ENCODE data around the gene TPTE.
"Not testable (repeated sequence)": the region's sequence is repeated elsewhere in the genome, so short reads cannot be mapped to it uniquely, and the experiment has no call there.

The TPTE gene

DNA sequence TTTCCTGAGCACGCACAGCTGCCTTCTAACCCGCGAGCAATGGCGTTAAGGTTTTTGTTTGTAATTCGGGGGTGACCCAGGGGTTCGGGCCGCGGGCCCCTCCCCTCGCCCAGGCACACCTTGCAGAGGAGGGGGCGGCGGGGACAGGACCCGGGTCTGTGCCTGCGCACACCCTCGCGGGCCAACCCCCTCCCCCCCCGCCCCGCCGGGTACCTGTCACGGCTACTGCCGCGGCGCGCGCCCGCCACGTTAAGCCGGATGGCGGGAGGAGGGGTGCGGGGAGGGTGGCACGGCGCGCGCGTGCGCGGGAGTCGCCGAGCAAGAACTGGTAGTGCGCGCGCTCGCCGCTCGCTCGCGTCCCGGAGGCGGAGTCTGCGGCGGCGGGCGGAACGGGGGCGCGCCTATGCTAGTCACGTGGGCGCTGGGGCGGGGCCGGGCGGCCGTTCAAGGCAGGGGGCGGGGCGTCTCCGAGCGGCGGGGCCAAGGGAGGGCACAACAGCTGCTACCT lies at the start of gene TPTE:
TPTE (plus strand) TSS at position 493 of the 508 bp plus-strand sequence. CDS start 17,141 bp downstream, outside the sequence.
- DNase-seq = no peak

DNA sequence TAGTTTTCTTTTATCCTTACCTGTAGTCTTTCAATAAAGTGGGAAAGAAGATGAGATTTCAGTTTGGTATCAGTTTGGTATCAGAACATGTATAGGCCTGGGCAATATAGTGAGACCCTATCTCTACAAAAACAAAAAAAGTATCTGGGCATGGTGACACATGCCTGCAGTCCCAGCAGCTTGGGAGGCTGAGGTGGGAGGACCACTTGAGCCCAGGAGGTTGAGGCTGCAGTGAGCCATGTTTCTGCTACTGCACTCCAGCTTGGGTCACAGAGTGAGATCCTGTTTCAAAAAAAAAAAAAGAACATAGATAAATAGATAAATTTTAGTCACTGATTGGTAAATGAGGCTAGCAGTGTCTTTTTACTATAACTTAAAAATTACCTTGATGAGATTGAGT lies 49.4 kb upstream of the TPTE start:
- not testable (repeated sequence) for DNase-seq

GRCh38 chr21:10477794-10478193 lies 43.6 kb upstream of the TPTE start:
- not testable (repeated sequence) for DNase-seq

GRCh38 chr21:10479875-10480274 lies 41.5 kb upstream of the TPTE start:
- not testable (repeated sequence) for DNase-seq

DNA sequence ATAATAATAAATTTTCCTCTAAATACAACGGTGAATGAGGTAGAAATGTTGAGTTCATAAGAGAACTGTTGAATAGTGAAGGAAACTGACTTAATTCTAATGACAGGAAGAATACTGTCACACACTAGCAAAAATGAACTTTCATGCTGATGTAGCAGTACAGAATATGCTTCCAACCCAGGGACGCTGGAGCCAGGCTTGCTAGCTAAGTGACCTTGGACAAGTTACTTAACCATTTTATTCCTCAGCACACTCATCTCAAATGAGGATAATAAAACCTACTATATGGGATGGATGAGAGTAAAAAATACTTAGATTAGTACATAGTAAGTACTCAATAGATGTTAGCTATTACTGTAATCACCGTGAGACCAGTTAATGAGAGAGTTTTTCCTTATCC lies 36.5 kb upstream of the TPTE start:
- DNase-seq = not testable (repeated sequence)

- DNase-seq = not testable (repeated sequence)
Observed at GRCh38 chr21:10490453-10490852, 30.9 kb upstream of the TPTE start.

GRCh38 chr21:10511116-10511515 lies 10.3 kb upstream of the TPTE start:
- DNase-seq = no peak

DNA sequence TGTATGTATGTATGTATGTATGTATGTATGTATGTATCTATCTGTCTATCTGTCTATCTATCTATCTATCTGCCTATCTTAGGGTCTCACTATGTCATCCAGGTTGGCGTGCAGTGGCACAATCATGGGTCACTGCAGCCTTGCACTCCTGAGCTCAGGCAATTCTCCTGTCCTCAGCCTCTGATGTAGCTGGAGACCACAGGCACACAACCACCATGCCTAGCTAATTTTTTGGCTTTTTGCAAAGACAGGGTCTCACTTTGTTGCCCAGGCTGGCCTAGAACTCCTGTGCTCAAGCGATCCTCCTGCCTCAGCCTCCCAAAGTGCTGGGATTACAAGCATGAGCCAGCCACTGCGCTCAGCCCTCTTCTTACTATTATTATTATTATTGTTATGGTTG lies 4.5 kb upstream of the TPTE start:
- not testable (repeated sequence) for DNase-seq

GRCh38 chr21:10517904-10518303 lies 3.5 kb upstream of the TPTE start:
- not testable (repeated sequence) for DNase-seq

DNA sequence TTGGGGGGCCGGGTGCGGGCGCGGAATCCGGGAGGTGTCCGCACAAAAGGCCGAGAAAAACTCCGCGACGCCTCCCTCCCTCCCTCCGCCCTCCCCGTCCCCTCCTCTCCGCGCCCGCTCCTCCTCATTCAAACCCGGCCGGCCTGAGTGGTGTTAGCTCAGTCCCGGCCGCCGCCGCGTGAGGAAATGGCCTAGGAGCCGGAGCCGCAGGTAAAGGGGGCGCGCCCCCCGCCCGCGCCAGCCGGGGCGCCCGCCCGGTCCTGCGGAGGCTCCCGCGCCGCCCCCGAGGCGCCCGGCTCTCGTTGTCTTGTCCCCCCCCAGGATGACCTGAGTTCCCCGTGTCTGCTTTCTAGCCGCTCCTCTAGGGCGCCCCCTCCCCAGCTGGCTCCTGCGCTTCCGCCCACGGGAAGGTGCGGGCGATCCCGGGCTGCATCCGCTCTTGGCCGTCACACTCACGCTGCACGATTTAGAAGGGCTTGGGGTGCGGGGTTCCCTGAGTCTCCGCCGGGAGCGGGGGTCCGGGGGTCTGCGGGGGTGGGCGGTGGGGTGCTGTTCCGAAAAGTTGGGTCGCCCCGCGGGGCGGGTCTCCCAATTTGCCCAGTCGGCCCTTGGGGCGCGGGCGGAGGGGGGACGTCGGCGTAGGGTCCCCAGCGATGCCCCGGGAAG lies 585 bp downstream of the TPTE start:
- DNase-seq = not testable (repeated sequence)

- DNase-seq = no peak
Observed at GRCh38 chr21:10539956-10540355, 18.6 kb downstream of the TPTE start.

GRCh38 chr21:10544376-10544775 lies 23.0 kb downstream of the TPTE start:
- not testable (repeated sequence) for DNase-seq

GRCh38 chr21:10547868-10548267 lies 26.5 kb downstream of the TPTE start:
- not testable (repeated sequence) for DNase-seq

- DNase-seq = not testable (repeated sequence)
Observed at GRCh38 chr21:10548331-10548954, 27.1 kb downstream of the TPTE start.

DNA sequence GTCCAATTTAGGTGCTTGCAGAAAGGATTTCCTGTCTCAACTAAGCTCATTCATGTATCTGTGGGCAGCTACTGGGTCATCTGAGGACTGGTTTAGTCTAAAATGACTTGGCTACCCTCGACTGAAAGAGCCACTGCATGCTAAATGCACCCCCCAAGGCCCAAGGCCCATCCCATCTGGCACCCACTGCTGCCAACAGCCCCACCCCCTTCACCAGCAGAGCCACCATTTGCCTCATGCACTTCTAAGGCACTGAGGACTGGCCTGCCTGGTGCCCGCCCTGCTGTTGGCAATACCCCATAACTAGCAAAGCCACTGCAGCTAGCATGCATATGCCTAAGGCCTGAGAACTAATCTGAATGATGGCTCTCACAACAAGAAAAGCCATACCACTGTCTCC lies 49.4 kb downstream of the TPTE start:
- not testable (repeated sequence) for DNase-seq

DNA sequence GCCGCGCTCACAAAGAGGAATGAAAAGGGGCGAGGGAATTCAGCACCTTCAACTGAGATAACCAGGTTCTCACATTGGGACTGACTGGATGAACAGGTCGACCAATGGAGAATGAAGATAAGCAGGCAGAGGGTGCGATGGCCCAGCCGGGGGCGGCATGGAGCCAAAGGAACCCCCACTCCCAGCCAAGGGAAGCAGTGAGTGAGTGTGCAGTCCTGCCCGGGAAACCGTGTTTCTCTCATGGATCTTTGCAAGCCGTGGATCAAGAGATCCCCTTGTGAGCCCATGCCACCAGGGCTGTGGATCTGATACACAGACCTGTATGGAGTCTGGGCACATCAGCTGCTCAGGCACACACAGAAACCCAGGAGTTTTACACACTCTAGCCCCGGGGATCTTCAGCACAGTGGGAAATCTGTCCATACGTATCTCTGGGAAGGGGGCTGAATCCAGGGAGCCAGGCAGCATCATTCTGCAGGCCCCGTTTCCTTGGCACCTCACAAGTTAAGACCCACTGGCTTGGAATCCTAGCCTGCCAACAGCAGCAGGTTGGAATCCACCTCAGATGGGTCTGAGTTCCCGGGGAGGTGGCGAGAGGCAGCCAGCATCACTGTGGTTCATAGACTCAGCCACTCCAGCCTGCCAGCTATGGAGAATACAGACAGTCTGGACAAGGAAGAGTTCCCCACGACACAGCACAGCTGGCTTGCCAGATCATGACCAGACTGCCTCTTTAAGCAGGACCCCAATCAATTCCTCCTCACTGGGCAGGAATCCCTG lies 53.3 kb downstream of the TPTE start:
- DNase-seq = not testable (repeated sequence)

DNA sequence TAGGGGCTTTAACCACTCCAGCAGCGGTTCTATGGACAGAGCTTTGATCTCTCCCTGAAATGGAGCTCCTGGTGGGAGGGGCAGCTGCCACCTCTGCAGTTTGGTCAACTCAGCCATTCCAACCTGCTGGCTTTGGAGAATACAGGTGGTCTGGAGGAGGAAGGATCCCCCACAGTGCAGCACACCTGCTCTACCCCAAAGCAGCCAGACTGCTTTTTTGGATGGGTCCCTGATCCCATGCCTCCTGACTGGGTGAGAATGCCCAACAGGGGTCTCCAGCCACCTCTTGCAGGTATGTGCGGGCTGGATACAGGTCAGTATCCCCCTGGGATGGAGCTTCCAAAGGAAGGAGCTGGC lies 53.9 kb downstream of the TPTE start:
- no peak for DNase-seq

GRCh38 chr21:10578910-10579309 lies 57.5 kb downstream of the TPTE start:
- DNase-seq = not testable (repeated sequence)

DNA sequence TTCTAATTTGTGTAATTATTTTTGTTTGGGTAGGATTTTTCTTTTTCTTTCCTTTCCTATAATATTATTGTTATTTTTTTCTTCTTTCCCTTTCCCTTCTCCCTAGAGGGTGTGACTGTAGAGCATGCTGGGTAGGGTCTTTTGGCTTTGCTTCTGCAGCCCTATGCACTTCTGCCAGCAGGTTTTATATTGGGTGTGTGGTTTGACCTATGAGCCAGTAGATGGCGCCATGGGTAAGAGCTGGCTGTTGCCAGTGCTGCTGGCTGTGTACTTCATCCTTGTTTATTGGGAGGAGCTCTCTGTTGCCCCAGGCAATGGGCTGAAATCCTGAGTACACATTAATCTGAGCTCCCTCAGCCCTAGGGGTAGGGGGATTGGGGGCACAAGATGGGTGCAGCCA lies 67.7 kb downstream of the TPTE start:
- DNase-seq = not testable (repeated sequence)

DNA sequence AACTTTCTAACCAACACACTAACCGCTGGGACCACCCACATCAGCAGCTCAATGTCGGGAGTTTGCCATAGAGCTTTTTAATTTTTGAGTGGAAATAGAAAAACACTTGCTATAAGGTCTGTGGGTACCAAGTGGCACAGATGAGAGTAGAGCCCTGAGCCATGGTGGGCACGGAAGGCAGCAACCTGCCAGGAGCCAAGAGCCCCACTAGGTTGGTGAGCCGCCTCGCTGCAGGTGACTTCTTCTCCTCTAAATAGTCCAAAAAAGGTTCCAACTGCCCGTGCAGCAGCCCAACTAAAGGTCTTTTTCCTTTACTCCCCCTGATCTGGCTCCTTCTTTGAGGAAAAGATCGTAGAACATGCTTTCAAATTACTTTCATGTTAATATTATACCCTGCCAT lies 85.7 kb downstream of the TPTE start:
- DNase-seq = not testable (repeated sequence)

DNA sequence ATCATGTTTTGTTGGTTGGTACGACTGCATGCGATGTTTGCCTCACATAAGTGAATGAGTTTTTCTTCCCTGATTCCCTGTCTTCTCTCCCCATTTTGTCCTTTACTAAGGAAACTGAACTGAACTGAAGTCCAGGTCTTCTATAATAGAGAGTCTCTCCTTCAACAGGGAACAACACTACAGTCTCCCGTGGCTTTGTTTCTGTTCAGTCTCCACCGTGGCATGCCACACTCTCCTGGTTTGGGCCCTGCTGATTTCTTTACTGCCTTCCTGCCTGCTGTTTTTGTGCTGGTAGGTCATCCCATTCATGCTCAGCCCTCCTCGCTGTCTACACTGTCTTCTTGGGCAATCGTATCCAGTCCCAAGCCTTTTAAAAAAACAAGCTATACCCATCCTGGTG lies 92.9 kb downstream of the TPTE start:
- not testable (repeated sequence) for DNase-seq

DNA sequence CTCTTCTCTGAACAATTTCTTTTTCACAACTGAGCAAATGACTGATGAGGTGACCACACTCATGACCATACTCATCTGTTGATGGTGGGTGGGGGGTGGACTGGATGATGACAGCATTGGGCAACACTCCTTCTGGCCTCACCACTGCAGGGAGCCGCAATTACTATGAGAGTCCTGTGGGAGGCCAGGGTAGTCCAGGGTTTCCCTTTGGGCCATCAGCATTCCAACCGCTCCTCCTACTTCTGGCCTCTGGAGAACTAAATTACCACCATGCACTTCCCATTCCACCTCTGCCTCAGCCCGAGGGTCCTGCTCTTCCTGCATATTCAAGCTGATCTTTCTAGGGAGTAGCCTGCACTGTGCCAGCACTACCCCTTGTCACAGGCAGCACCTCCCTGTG lies 94.7 kb downstream of the TPTE start:
- DNase-seq = not testable (repeated sequence)

DNA sequence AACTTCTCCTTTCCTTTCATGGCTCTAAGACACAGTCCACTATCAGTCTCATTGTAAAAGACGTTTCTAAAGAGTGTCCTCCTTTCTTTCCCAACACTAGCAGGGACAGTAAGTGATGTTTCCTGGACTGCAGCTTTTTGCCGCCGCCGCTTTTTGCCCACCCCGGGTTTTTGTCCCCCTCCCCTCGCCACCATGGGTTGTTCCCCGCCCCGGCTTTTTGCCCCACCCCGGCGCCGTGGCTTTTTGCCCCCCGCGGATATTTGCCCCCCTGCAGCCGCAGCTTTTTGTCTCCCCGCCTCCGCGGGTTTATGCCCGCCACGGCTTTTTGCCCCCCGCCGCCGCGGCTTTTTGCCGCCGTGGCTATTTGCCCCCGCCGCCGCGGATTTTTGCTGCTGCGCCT lies 95.2 kb downstream of the TPTE start:
- no peak for DNase-seq
